Activated CD4-positive, alpha-beta memory T cell treated with anti-CD3 and anti-CD28 coated beads for 36 hours (primary cell): Measurements from ENCODE around the gene ATP6V1A. TPM values are rescaled to one million over a fixed set of nuclear protein-coding genes. Genes with fewer than 3 reads are reported as not detected.

Source experiments
- CTCF ChIA-PET: fragments of 350-600 bp; sonication (Branson Sonifier 250); formaldehyde crosslinking; loops from one replicate; lab custom pipeline; 2021; ENCODE audit warnings: antibody characterized with exemption, inconsistent platforms; lab: Charles Lee
- POLR2A ChIA-PET: fragments of 350-600 bp; sonication (Branson Sonifier 250); formaldehyde crosslinking; loops from one replicate; lab custom pipeline; 2021; ENCODE audit warnings: antibody characterized with exemption; lab: Charles Lee
- DNase-seq: peaks from one replicate; pipeline ENCODE4 v3.0.0-alpha.2; 2020
- H3K27ac Mint-ChIP-seq: one replicate; pipeline ENCODE4 v1.8.0; 2021; ENCODE audit warnings: mixed read lengths
- H3K27me3 Mint-ChIP-seq: one replicate; pipeline ENCODE4 v1.8.0; 2021; ENCODE audit warnings: mixed read lengths
- H3K36me3 Mint-ChIP-seq: one replicate; pipeline ENCODE4 v1.8.0; 2021; ENCODE audit warnings: mixed read lengths
- H3K4me1 Mint-ChIP-seq: one replicate; pipeline ENCODE4 v1.8.0; 2021; ENCODE audit warnings: low read depth, mixed read lengths
- H3K4me3 Mint-ChIP-seq: one replicate; pipeline ENCODE4 v1.8.0; 2021; ENCODE audit warnings: mild to moderate bottlenecking, mixed read lengths
- H3K9me3 Mint-ChIP-seq: one replicate; pipeline ENCODE4 v1.8.0; 2021; ENCODE audit warnings: mixed read lengths
- intact Hi-C: fragments of 100-400 bp; cut with micrococcal nuclease; formaldehyde crosslinking; loops from one replicate; pipeline ENCODE4 v1.15.1; 2023
- total RNA-seq, 2 experiments: library from RNA; stranded (reverse); gene quantifications; one replicate each; pipeline ENCODE4 v1.2.3, GENCODE V29; 2021

ATP6V1A gene
- total RNA-seq, 2 experiments from 2014 or later, result 43.5 to 45.4 TPM

GRCh38 chr3:113721636-113722035 lies 25.2 kb upstream of the ATP6V1A start:
- DNase-seq, result no peak
- intact Hi-C loops, result no loop called here
- no peaks in the 10 kb centered on the region for H3K9me3 Mint-ChIP-seq
- H3K4me1 Mint-ChIP-seq, result peaks cover 9% of the 10 kb centered on the region
- POLR2A ChIA-PET, result no interaction called here
- H3K27ac Mint-ChIP-seq, result no peak overlapping the region
- peaks cover 47% of the 10 kb centered on the region for H3K36me3 Mint-ChIP-seq
- H3K4me3 Mint-ChIP-seq, result no peak overlapping the region
- no peaks in the 10 kb centered on the region for H3K27me3 Mint-ChIP-seq
- CTCF ChIA-PET, result no interaction called here

GRCh38 chr3:113728661-113729060 lies 18.2 kb upstream of the ATP6V1A start:
- no peak overlapping the region for H3K27ac Mint-ChIP-seq
- intact Hi-C loops, result no loop called here
- ChIA-PET POLR2A (no interaction called here), CTCF (interaction anchor here (2.2 to 2.3 kb wide), 2 partner anchors 16 to 116 kb away, joined by 7 to 8 read pairs; no protein-coding TSS in a partner anchor)
- no peak overlapping the region for H3K4me3 Mint-ChIP-seq
- no peaks in the 10 kb centered on the region for H3K27me3 Mint-ChIP-seq
- no peak for DNase-seq
- peaks cover 20% of the 10 kb centered on the region for H3K4me1 Mint-ChIP-seq
- peaks cover 13% of the 10 kb centered on the region for H3K36me3 Mint-ChIP-seq
- no peaks in the 10 kb centered on the region for H3K9me3 Mint-ChIP-seq

- peaks cover 5% of the 10 kb centered on the region for H3K36me3 Mint-ChIP-seq
- no peak overlapping the region for H3K4me3 Mint-ChIP-seq
- no peak overlapping the region for H3K27ac Mint-ChIP-seq
- no peaks in the 10 kb centered on the region for H3K9me3 Mint-ChIP-seq
- ChIA-PET POLR2A (no interaction called here), CTCF (interaction anchor here (2.2 kb wide), 1 partner anchor 114 kb away, joined by 7 read pairs; no protein-coding TSS in a partner anchor)
- intact Hi-C loops, result no loop called here
- H3K4me1 Mint-ChIP-seq, result peaks cover 26% of the 10 kb centered on the region
- no peaks in the 10 kb centered on the region for H3K27me3 Mint-ChIP-seq
- no peak for DNase-seq
These were observed 16.3 kb upstream of the ATP6V1A start for GRCh38 chr3:113730550-113730949.

GRCh38 chr3:113731694-113732093 lies 15.1 kb upstream of the ATP6V1A start:
- H3K36me3 Mint-ChIP-seq, result peaks cover 5% of the 10 kb centered on the region

DNA sequence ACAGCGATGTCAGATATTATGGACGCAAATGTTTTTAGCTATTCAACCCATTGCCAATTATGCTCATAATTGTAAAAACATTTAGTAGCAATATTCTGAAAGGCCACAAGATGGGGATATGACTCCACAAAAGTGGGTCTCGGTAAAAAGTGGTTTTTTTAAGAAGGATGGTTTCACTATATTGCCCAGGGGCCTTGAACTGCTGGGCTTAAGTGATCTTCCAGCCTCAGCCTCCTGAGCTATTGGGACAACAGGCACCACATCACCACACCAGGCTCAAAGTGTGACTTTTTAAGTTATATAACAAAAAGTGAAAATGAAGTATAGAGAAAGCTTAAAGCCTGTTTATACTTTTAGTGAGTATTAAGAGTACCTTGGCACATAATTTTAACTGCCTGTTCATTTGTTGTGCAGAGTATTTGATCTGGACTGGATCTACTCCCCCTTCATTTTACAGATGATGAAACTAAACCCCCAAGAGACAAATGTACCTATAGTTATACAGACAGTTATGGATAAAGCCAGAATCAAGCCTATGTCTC lies 10.2 kb upstream of the ATP6V1A start:
- CTCF ChIA-PET, result interaction anchor here (0.6 to 3.2 kb wide), 30 partner anchors 9 to 554 kb away, joined by 3 to 45 read pairs (median 4); partner anchors contain the start of genes ATP6V1A, GRAMD1C, NAA50 and USF3
- Mint-ChIP-seq H3K9me3 (no peaks in the 10 kb centered on the region), H3K27me3 (no peaks in the 10 kb centered on the region), H3K4me1 (peaks cover 50% of the 10 kb centered on the region), H3K27ac (peak overlapping the region; percentile 15), H3K4me3 (no peak overlapping the region), H3K36me3 (peaks cover 2% of the 10 kb centered on the region)
- DNase-seq, result peak; percentile 19
- intact Hi-C loops, result loop anchor here (1.0 kb wide), 3 partner anchors 9 to 177 kb away; partner anchors contain the start of gene GRAMD1C
- POLR2A ChIA-PET, result interaction anchor here (0.6 kb wide), 1 partner anchor 73 kb away, joined by 3 read pairs; no protein-coding TSS in a partner anchor

More at GRCh38 chr3:113731694-113732093, 15.1 kb upstream of the ATP6V1A start:
- Mint-ChIP-seq H3K9me3 (no peaks in the 10 kb centered on the region), H3K27me3 (no peaks in the 10 kb centered on the region), H3K4me1 (peaks cover 25% of the 10 kb centered on the region), H3K27ac (no peak overlapping the region), H3K4me3 (no peak overlapping the region)
- ChIA-PET POLR2A (interaction anchor here (1.0 kb wide), 1 partner anchor 9 kb away, joined by 3 read pairs; no protein-coding TSS in a partner anchor), CTCF (no interaction called here)
- intact Hi-C loops, result no loop called here
- no peak for DNase-seq

GRCh38 chr3:113741086-113741485 lies 5.7 kb upstream of the ATP6V1A start:
- ChIA-PET CTCF (interaction anchor here (0.8 to 2.9 kb wide), 5 partner anchors 14 to 172 kb away, joined by 3 to 7 read pairs (median 4); partner anchors contain the start of gene GRAMD1C), POLR2A (interaction anchor here (1.4 kb wide), 1 partner anchor 9 kb away, joined by 3 read pairs; no protein-coding TSS in a partner anchor)
- Mint-ChIP-seq H3K36me3 (peaks cover 13% of the 10 kb centered on the region), H3K9me3 (no peaks in the 10 kb centered on the region), H3K4me3 (no peak overlapping the region), H3K27ac (no peak overlapping the region), H3K27me3 (no peaks in the 10 kb centered on the region), H3K4me1 (peaks cover 60% of the 10 kb centered on the region)
- DNase-seq, result no peak
- intact Hi-C loops, result loop anchor here (10.0 kb wide), 1 partner anchor 674 kb away; no protein-coding TSS in a partner anchor

- Mint-ChIP-seq H3K9me3 (no peaks in the 10 kb centered on the region), H3K27me3 (no peaks in the 10 kb centered on the region), H3K36me3 (peaks cover 18% of the 10 kb centered on the region), H3K27ac (no peak overlapping the region), H3K4me3 (no peak overlapping the region), H3K4me1 (peaks cover 60% of the 10 kb centered on the region)
- intact Hi-C loops, result loop anchor here (10.0 kb wide), 1 partner anchor 673 kb away; no protein-coding TSS in a partner anchor
- CTCF ChIA-PET, result interaction anchor here (0.8 to 2.9 kb wide), 4 partner anchors 14 to 172 kb away, joined by 3 to 7 read pairs (median 4); no protein-coding TSS in a partner anchor
- no peak for DNase-seq
- POLR2A ChIA-PET, result interaction anchor here (1.4 kb wide), 1 partner anchor 9 kb away, joined by 3 read pairs; no protein-coding TSS in a partner anchor
These were observed 5.2 kb upstream of the ATP6V1A start for GRCh38 chr3:113741620-113742019.

- Mint-ChIP-seq H3K4me1 (peaks cover 53% of the 10 kb centered on the region), H3K4me3 (peak overlapping the region; percentile 91), H3K36me3 (peaks cover 18% of the 10 kb centered on the region), H3K9me3 (no peaks in the 10 kb centered on the region), H3K27ac (no peak overlapping the region), H3K27me3 (no peaks in the 10 kb centered on the region)
- ChIA-PET POLR2A (no interaction called here), CTCF (no interaction called here)
- DNase-seq, result no peak
- intact Hi-C loops, result loop anchor here (10.0 kb wide), 1 partner anchor 672 kb away; no protein-coding TSS in a partner anchor
These were observed 3.7 kb upstream of the ATP6V1A start for GRCh38 chr3:113743006-113743630.

- ChIA-PET CTCF (interaction anchor here (0.7 to 3.3 kb wide), 27 partner anchors 9 to 673 kb away, joined by 3 to 45 read pairs (median 4); partner anchors contain the start of gene USF3), POLR2A (interaction anchor here (0.5 to 3.2 kb wide), 9 partner anchors 10 to 726 kb away, joined by 3 to 13 read pairs (median 4); partner anchors contain the start of genes SPICE1 and USF3)
- Mint-ChIP-seq H3K4me3 (peak overlapping the region; percentile 91), H3K27ac (peak overlapping the region; percentile 100), H3K36me3 (peaks cover 18% of the 10 kb centered on the region), H3K4me1 (peaks cover 64% of the 10 kb centered on the region), H3K9me3 (no peaks in the 10 kb centered on the region), H3K27me3 (no peaks in the 10 kb centered on the region)
- DNase-seq, result peak; percentile 89
- intact Hi-C loops, result loop anchor here (1.0 to 10.0 kb wide), 9 partner anchors 9 to 1603 kb away; partner anchors contain the start of genes SLC35A5 and SPICE1
These were observed 1.7 kb upstream of the ATP6V1A start for GRCh38 chr3:113744941-113745755.

GRCh38 chr3:113745756-113746547 lies 883 bp upstream of the ATP6V1A start, which contains the start of gene NAA50:
NAA50 (minus strand) TSS chr3:113746249; CDS start chr3:113745949, 300 bp downstream.
- intact Hi-C loops, result loop anchor here (1.0 to 10.0 kb wide), 18 partner anchors 10 to 1604 kb away; partner anchors contain the start of genes CCDC191, GRAMD1C, QTRT2 and SIDT1
- peak within 1 kb of the TSS; percentile 100 for H3K27ac Mint-ChIP-seq
- no peaks in the 10 kb centered on the region for H3K27me3 Mint-ChIP-seq
- ChIA-PET POLR2A (interaction anchor here (1.1 to 3.2 kb wide), 8 partner anchors 10 to 727 kb away, joined by 3 to 13 read pairs (median 4); partner anchors contain the start of genes SPICE1 and USF3), CTCF (interaction anchor here (0.6 to 3.3 kb wide), 29 partner anchors 8 to 797 kb away, joined by 3 to 45 read pairs (median 4); partner anchors contain the start of genes GRAMD1C and USF3)
- peak within 1 kb of the TSS; percentile 91 for H3K4me3 Mint-ChIP-seq
- H3K36me3 Mint-ChIP-seq, result peaks cover 18% of the 10 kb centered on the region
- peaks cover 62% of the 10 kb centered on the region for H3K4me1 Mint-ChIP-seq
- H3K9me3 Mint-ChIP-seq, result no peaks in the 10 kb centered on the region
- peak; percentile 97 for DNase-seq
